Peyer's patch (tissue), 4 donors: ENCODE results near the gene ESF1.

Experiments used
- CTCF ChIP-seq, 6 experiments: fragments of 450-650 bp in 4 of 6; fragments of 200-600 bp in 2 of 6; sonication (generic) in 1 of 6; IDR thresholded peaks; one replicate each; pipeline ENCODE4 v1.5.1; 2017 to 2019; ENCODE audit warnings: antibody characterized with exemption in 6 of 6, mild to moderate bottlenecking in 3 of 6, moderate library complexity in 1 of 6
- POLR2A ChIP-seq, 2 donors: fragments of 450-650 bp; IDR thresholded peaks; one replicate each; pipeline ENCODE4 v1.5.1; 2017; ENCODE audit warnings: antibody characterized with exemption in 2 of 2, mild to moderate bottlenecking in 2 of 2, moderate library complexity in 2 of 2

- no peak for TF ChIP-seq CTCF (IDR thresholded peaks at IDR 0.05)
- TF ChIP-seq POLR2A (IDR thresholded peaks at IDR 0.05), result no peak
Measured at GRCh38 chr20:13799040-13799439, 14.3 kb upstream of the ESF1 start.
